Spleen (tissue), 7 donors: ENCODE data around the gene CDHR3.

ENCODE experiments used
- POLR2A ChIP-seq, 3 donors: fragments of 450-650 bp; IDR thresholded peaks; one replicate each; pipeline ENCODE4 v1.5.1; 2017; ENCODE audit warnings: antibody characterized with exemption in 3 of 3, mild to moderate bottlenecking in 1 of 3
- POLR2AphosphoS5 ChIP-seq, 3 donors: sonication (generic); formaldehyde crosslinking; IDR thresholded peaks; one replicate each; pipeline ENCODE4 v1.5.1; 2017; ENCODE audit warnings: antibody characterized with exemption in 3 of 3
- TF ChIP-seq, protein P1 (sequence below), 11 experiments: fragments of 200-600 bp in 7 of 11; fragments of 450-650 bp in 4 of 11; sonication (generic) in 4 of 11; IDR thresholded peaks in 8 of 11; conservative IDR thresholded peaks in 3 of 11; 1 replicate in 7 of 11; 2 replicates in 4 of 11; pipeline versions ENCODE4 v1.4.0 to v1.8.0; 2016 to 2021; ENCODE audit warnings: antibody characterized with exemption in 11 of 11, inconsistent platforms in 4 of 11, mild to moderate bottlenecking in 1 of 11
- donor health status: DM: no; HTN: no; CAD: no; lungs with moderate emphysema.
- donor health status: DM: no; HTN: no; CAD: no.
- donor health status: DM: no; HTN: no; CAD: no.

GRCh38 chr7:106029941-106030340 lies 66.9 kb downstream of the CDHR3 start:
- TF ChIP-seq, protein P1, sequence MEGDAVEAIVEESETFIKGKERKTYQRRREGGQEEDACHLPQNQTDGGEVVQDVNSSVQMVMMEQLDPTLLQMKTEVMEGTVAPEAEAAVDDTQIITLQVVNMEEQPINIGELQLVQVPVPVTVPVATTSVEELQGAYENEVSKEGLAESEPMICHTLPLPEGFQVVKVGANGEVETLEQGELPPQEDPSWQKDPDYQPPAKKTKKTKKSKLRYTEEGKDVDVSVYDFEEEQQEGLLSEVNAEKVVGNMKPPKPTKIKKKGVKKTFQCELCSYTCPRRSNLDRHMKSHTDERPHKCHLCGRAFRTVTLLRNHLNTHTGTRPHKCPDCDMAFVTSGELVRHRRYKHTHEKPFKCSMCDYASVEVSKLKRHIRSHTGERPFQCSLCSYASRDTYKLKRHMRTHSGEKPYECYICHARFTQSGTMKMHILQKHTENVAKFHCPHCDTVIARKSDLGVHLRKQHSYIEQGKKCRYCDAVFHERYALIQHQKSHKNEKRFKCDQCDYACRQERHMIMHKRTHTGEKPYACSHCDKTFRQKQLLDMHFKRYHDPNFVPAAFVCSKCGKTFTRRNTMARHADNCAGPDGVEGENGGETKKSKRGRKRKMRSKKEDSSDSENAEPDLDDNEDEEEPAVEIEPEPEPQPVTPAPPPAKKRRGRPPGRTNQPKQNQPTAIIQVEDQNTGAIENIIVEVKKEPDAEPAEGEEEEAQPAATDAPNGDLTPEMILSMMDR (IDR thresholded peaks at IDR 0.05 in 8 of 11, conservative IDR thresholded peaks at IDR 0.05 in 3 of 11): no peak
- TF ChIP-seq POLR2A (IDR thresholded peaks at IDR 0.05) (no peak), POLR2AphosphoS5 (IDR thresholded peaks at IDR 0.05) (no peak)
